Measurements from ENCODE around the gene ABCG8.

GRCh38 chr2:43790147-43790546 lies 48.6 kb upstream of the ABCG8 start:
- no peak for TF ChIP-seq CTCF (IDR thresholded peaks at IDR 0.05)
- no peak for TF ChIP-seq POLR2A (IDR thresholded peaks at IDR 0.05)
- TF ChIP-seq EP300 (IDR thresholded peaks at IDR 0.05), result no peak
- TF ChIP-seq POLR2AphosphoS5 (IDR thresholded peaks at IDR 0.05), result no peak

Measured in suprapubic skin (tissue), 4 donors.